ENCODE results near the gene PRR12. TPM values are rescaled to one million over a fixed set of nuclear protein-coding genes. Genes with fewer than 3 reads are reported as not detected.
A peak's percentile ranks its signal among the peaks of the same experiment; 100 is the strongest.

PRR12 gene
- total RNA-seq, 2 experiments from 2014 or later, result 34.8 to 46.5 TPM

DNA sequence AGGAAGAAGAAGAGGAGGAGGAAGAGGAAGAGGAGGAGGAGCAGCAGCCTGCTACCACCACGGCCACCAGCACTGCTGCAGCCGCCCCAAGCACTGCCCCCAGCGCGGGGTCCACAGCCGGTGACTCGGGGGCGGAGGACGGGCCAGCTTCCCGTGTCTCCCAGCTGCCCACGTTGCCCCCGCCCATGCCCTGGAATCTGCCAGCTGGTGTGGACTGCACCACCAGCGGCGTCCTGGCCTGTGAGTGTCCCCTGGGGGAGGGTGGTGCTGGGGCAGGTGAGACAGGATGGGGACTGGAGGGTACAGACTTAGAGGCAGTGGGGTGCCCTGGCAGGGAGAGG lies 62.5 kb downstream of the PRR12 start:
- Mint-ChIP-seq H3K4me3 (no peak overlapping the region), H3K4me1 (peaks cover 2% of the 10 kb centered on the region), H3K27ac (no peak overlapping the region), H3K9me3 (ENCODE audit: low read depth) (no peaks in the 10 kb centered on the region), H3K27me3 (no peaks in the 10 kb centered on the region), H3K36me3 (peaks cover 23% of the 10 kb centered on the region)
- CTCF ChIA-PET, result no interaction called here
- no peak for ATAC-seq
- no peak for DNase-seq

DNA sequence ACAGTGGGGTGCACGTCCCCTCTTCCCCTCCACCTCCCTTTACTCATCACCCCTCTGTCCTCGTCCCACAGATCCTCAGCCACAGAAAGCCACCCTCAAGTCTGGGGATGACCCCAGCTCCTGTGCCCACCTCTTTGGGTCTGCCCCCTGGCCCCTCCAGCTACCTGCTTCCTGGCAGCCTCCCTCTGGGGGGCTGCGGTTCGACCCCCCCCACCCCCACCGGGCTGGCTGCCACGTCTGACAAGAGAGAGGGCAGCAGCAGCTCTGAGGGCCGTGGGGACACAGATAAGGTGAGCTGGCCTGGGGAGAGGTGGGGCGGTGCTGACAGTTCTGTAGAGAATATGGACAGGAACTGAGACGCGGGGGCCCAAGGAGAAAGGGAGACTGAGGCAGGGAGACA lies 63.6 kb downstream of the PRR12 start:
- CTCF ChIA-PET, result no interaction called here
- Mint-ChIP-seq H3K9me3 (ENCODE audit: low read depth) (no peaks in the 10 kb centered on the region), H3K27me3 (no peaks in the 10 kb centered on the region), H3K27ac (no peak overlapping the region), H3K4me3 (no peak overlapping the region), H3K36me3 (peaks cover 28% of the 10 kb centered on the region), H3K4me1 (peaks cover 2% of the 10 kb centered on the region)
- ATAC-seq (no peak), DNase-seq (no peak)

GRCh38 chr19:49655570-49656455 lies 64.8 kb downstream of the PRR12 start:
- Mint-ChIP-seq H3K9me3 (ENCODE audit: low read depth) (no peaks in the 10 kb centered on the region), H3K4me1 (peaks cover 2% of the 10 kb centered on the region), H3K36me3 (peaks cover 31% of the 10 kb centered on the region), H3K4me3 (no peak overlapping the region), H3K27ac (no peak overlapping the region), H3K27me3 (no peaks in the 10 kb centered on the region)
- CTCF ChIA-PET, result interaction anchor here (1.1 to 1.6 kb wide), 3 partner anchors 13 to 25 kb away, joined by 3 to 6 read pairs (median 5); partner anchors contain the start of gene PRMT1
- ATAC-seq (no peak), DNase-seq (no peak)

DNA sequence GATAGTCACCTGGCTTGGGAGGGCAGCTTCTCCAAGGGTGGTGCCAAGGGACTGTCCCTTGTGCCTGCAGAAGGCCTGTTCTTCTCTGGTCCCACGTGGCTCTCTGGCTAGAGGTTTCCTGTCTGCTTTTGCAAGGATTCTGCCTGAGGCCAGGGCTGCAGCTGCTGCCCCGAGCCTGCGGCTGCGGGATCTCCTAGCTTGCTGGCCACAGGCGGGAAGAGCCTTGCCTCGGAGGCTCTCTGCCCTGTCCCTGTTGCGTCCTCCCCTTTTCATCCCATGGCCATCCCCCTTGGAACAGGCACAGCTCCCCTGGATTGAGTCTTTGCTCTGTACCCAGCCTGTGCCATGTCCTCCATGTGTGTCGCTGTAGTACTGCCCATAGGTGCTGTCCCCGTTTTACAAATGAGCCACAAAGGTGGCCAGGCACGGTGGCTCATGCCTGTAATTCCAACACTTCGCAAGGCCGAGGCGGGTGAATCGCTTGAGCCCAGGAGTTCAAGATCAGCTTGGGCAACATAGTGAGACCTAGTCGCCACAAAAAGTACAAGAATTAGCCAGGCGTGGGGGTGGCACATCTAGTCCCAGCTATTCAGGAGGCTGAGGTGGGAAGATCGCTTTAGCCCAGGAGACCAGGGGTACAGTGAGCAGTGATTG lies 65.6 kb downstream of the PRR12 start:
- Mint-ChIP-seq H3K27me3 (no peaks in the 10 kb centered on the region), H3K27ac (no peak overlapping the region), H3K9me3 (ENCODE audit: low read depth) (no peaks in the 10 kb centered on the region), H3K36me3 (peaks cover 32% of the 10 kb centered on the region), H3K4me3 (no peak overlapping the region), H3K4me1 (peaks cover 2% of the 10 kb centered on the region)
- no peak for DNase-seq
- CTCF ChIA-PET, result interaction anchor here (1.1 to 1.7 kb wide), 4 partner anchors 13 to 87 kb away, joined by 3 to 6 read pairs (median 4); partner anchors contain the start of gene PRMT1
- no peak for ATAC-seq

DNA sequence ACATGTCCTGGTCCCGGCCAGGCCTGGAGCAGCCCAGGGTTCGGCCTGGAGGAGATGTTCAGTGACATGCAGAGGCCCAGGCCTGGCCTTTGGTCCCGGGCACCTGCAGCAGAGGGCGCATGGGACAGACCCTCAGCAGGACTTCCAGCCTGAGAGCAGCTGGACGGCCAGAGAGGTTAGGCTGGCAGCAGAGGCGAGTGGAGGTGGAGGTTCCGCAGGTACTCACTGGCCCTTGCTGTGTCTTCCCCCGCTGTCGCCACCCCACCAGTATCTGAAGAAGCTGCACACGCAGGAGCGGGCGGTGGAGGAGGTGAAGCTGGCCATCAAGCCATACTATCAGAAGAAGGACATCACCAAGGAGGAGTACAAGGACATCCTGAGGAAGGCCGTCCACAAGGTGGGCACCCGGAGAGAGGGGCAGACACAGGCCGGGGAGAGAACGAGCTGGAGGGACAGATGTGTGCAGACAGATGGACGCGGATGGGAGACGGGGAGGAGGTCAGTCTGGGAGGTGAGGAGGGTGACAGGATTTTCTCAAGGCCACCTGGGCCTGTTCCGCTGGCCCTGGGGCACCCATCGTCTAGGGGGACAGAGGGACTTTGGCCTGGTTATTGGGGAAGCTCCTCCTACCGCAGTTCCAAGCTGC lies 66.6 kb downstream of the PRR12 start:
- Mint-ChIP-seq H3K9me3 (ENCODE audit: low read depth) (no peaks in the 10 kb centered on the region), H3K4me3 (no peak overlapping the region), H3K27me3 (no peaks in the 10 kb centered on the region), H3K27ac (no peak overlapping the region), H3K36me3 (peaks cover 33% of the 10 kb centered on the region), H3K4me1 (peaks cover 5% of the 10 kb centered on the region)
- DNase-seq, result no peak
- CTCF ChIA-PET, result interaction anchor here (1.7 kb wide), 1 partner anchor 88 kb away, joined by 4 read pairs; no protein-coding TSS in a partner anchor
- ATAC-seq, result no peak

GRCh38 chr19:49658139-49658517 lies 67.1 kb downstream of the PRR12 start:
- CTCF ChIA-PET, result interaction anchor here (1.7 kb wide), 1 partner anchor 88 kb away, joined by 4 read pairs; no protein-coding TSS in a partner anchor
- Mint-ChIP-seq H3K27ac (no peak overlapping the region), H3K9me3 (ENCODE audit: low read depth) (no peaks in the 10 kb centered on the region), H3K4me1 (peaks cover 10% of the 10 kb centered on the region), H3K4me3 (no peak overlapping the region), H3K27me3 (no peaks in the 10 kb centered on the region), H3K36me3 (peaks cover 35% of the 10 kb centered on the region)
- DNase-seq, result no peak
- no peak for ATAC-seq

DNA sequence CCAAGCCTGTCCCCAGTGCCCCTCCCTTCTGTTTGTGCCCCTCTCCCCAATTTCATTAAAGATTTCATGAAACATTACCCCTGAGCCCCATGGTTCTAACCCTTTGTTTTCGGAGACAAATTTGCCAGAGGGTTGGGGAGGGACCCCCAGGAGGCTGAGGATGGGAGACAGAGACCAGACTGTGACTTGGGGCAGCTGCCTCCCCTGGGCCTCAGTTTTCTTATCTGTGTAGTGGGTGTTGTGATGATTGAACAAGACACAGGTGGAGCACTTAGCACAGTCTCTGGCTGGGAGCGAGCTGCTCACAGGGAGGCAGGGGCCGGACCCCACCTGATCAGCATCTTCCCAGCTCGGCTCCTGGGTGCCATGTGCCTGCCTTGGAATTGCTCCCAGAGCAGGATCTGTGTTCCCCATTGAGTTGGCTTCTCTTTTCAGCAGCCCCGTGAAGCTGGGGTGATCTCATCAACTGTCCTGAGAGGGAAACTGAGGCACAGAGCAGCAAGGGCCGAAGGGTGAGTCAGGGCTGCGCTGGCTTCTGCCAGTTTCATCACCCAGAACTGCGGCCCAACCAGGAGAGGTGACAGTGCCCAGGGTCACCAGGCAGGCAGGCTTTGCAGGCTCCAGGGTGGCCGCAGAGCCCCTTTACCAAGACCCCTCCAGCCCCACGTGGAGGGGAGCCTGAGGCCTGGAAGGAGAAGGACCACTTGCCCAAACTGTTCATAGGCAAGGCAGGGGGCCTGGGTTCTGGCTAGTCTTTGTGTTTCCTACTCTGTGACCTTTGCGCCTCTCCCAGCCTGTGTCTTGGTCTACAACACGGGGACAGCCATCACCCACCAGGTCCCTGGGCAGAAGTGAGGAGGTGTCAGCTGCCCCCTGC lies 67.8 kb downstream of the PRR12 start:
- ATAC-seq, result no peak
- Mint-ChIP-seq H3K4me3 (no peak overlapping the region), H3K9me3 (ENCODE audit: low read depth) (no peaks in the 10 kb centered on the region), H3K27me3 (no peaks in the 10 kb centered on the region), H3K36me3 (peaks cover 35% of the 10 kb centered on the region), H3K4me1 (peaks cover 17% of the 10 kb centered on the region), H3K27ac (no peak overlapping the region)
- CTCF ChIA-PET, result interaction anchor here (0.9 kb wide), 1 partner anchor 18 kb away, joined by 3 read pairs; the partner anchor contains the start of gene PRMT1
- DNase-seq, result no peak

DNA sequence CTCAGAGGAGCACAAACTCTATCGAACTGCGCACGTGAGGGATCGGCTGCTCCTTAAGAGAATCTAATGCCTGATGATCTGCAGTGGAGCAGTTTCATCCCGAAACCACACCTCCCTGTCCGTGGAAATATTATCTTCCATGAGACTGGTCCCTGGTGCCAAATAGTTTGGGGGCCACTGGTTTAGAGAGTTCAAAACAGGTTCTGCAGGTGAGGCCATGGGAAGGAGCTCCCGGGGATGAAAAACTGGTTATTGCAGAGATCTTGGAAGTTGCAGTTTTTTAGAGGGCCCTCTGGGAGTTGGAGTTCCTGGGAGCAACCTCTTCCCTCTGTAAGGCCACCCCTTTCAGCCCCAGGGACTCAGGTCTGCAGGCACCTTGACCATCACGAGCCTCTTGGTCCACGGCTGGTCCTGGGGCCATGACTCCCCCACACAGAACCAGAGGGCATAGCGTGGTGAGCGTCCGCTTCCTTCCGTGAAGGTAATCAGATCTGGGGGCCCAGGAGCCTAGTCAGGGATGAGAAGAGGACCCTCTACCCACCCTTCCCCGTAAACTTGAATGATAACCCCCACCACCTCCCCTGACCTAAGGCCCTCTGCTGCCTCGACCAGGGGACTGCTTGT lies 69.5 kb downstream of the PRR12 start:
- Mint-ChIP-seq H3K4me1 (peaks cover 21% of the 10 kb centered on the region), H3K4me3 (no peak overlapping the region), H3K27me3 (no peaks in the 10 kb centered on the region), H3K36me3 (peaks cover 29% of the 10 kb centered on the region), H3K9me3 (ENCODE audit: low read depth) (no peaks in the 10 kb centered on the region), H3K27ac (no peak overlapping the region)
- CTCF ChIA-PET, result interaction anchor here (1.2 kb wide), 1 partner anchor 158 kb away, joined by 3 read pairs; no protein-coding TSS in a partner anchor
- DNase-seq, result no peak
- ATAC-seq, result no peak

- no peaks in the 10 kb centered on the region for H3K27me3 Mint-ChIP-seq
- no peaks in the 10 kb centered on the region for H3K9me3 Mint-ChIP-seq (ENCODE audit: low read depth)
- DNase-seq (no peak), ATAC-seq (no peak)
- no peak overlapping the region for H3K27ac Mint-ChIP-seq
- peaks cover 25% of the 10 kb centered on the region for H3K36me3 Mint-ChIP-seq
- no peak overlapping the region for H3K4me3 Mint-ChIP-seq
- H3K4me1 Mint-ChIP-seq, result peaks cover 27% of the 10 kb centered on the region
- CTCF ChIA-PET, result interaction anchor here (1.1 to 2.7 kb wide), 2 partner anchors 10 to 19 kb away, joined by 3 to 11 read pairs; no protein-coding TSS in a partner anchor
These were observed 71.0 kb downstream of the PRR12 start for GRCh38 chr19:49662011-49662410.

- no peak for ATAC-seq
- CTCF ChIA-PET, result interaction anchor here (1.5 to 6.6 kb wide), 4 partner anchors 9 to 20 kb away, joined by 4 to 64 read pairs (median 8); partner anchors contain the start of gene PRMT1
- Mint-ChIP-seq H3K27me3 (no peaks in the 10 kb centered on the region), H3K36me3 (peaks cover 21% of the 10 kb centered on the region), H3K4me1 (peaks cover 34% of the 10 kb centered on the region), H3K9me3 (ENCODE audit: low read depth) (no peaks in the 10 kb centered on the region), H3K4me3 (peak overlapping the region; percentile 97), H3K27ac (peak overlapping the region; percentile 92)
- DNase-seq, result no peak
These were observed 72.2 kb downstream of the PRR12 start for GRCh38 chr19:49663224-49663623.

DNA sequence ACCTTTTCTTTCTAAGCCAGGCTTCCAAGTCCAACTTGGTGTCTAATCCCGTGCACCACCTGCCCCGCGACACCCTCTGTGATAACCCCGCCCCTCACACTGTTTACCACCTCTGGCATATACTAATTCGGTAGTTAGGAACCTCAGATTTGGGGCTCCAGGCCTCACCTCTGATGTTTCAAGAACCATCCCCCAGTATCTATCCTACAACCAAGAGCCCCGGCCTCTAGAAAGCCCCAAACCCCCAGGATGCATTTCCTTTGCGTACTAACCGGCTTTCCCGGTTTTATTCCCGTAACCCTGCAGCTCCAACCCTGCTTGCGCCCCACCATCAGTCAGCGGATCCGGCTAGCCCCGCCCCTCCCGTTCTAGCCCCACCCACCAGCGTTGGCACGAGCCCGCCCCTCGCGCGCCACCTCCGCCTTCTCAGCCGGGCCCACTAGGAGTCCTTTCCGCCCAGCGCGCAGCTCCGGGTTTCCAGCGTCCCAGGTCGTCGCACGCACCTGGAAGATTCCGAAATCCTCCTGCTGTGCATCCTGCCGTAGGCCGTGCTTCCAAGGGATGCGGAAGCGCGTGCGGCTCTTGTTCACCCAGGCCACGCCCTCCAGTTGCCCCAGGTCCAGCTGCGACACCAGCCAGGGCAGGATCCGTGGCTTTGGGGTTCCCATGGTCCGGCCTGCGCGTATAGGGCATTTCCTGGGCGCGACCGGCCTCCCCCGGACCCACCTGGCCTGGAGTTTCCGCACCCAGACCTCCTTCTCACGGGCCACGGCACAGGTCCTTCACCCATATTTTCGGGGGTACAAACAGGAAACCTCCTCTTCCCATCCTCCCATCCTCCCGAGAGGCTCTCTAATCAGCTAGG lies 73.4 kb downstream of the PRR12 start:
- H3K4me1 Mint-ChIP-seq, result peaks cover 34% of the 10 kb centered on the region
- peak; percentile 94 for DNase-seq
- peaks cover 16% of the 10 kb centered on the region for H3K36me3 Mint-ChIP-seq
- CTCF ChIA-PET, result interaction anchor here (0.6 to 6.6 kb wide), 12 partner anchors 8 to 1387 kb away, joined by 3 to 64 read pairs (median 4); partner anchors contain the start of genes PRMT1 and SCAF1
- peak overlapping the region; percentile 92 for H3K27ac Mint-ChIP-seq
- ATAC-seq, result peak; percentile 74
- no peaks in the 10 kb centered on the region for H3K9me3 Mint-ChIP-seq (ENCODE audit: low read depth)
- H3K4me3 Mint-ChIP-seq, result peak overlapping the region; percentile 97
- H3K27me3 Mint-ChIP-seq, result no peaks in the 10 kb centered on the region
